A673 (cell line): ENCODE data around the gene NUP155.

Source experiments
- CTCF ChIP-seq: fragments of 300-800, 200-600 bp; sonication (generic); conservative IDR thresholded peaks from 2 replicates; pipeline ENCODE4 v1.5.1; 2017; ENCODE audit warnings: low read depth, mild to moderate bottlenecking, antibody characterized with exemption, low read length, moderate library complexity, mixed read lengths
- EZH2 ChIP-seq: fragments of 200-600 bp; sonication (generic); IDR thresholded peaks from 2 replicates; pipeline ENCODE4 v1.6.1; 2017; ENCODE audit warnings: borderline replicate concordance, low read depth, mild to moderate bottlenecking, mixed read lengths, antibody characterized with exemption, low read length; ENCODE audit not compliant: poor library complexity, severe bottlenecking

DNA sequence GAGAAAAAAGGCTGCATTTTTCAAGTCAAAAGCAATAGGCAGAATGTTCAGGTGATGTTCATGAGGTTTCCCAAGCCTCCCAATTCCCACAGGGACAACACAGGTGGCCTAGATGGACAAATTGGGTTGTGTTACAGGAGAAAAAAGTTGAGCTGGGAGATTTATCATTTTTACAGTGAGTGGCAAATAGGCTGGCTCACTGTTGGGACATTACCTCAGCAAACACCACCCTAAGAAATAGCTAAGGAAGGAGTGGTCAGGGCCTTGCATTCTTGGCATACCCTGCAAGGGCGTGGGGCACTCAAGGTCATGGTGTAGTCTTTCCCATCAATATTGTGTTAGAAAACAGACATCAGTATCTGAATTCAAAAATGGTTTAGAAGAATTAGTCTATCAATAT lies 98.4 kb downstream of the NUP155 start:
- no peak for TF ChIP-seq CTCF
- TF ChIP-seq EZH2 = no peak
